Dendritic cell treated with granulocyte-macrophage colony-stimulating factor and Interleukin-4, amounts not matched to agents 40 ng/mL and 50 ng/mL, for 4 days (primary cell): Measurements from ENCODE around the gene SCLT1.

ENCODE experiments used
- H3K27ac Mint-ChIP-seq: one replicate; pipeline ENCODE4 v1.8.0; 2022; ENCODE audit warnings: mild to moderate bottlenecking, mixed read lengths
- H3K27me3 Mint-ChIP-seq: one replicate; pipeline ENCODE4 v1.8.0; 2022; ENCODE audit warnings: mild to moderate bottlenecking, mixed read lengths
- H3K36me3 Mint-ChIP-seq: one replicate; pipeline ENCODE4 v1.8.0; 2022; ENCODE audit warnings: low read depth, mixed read lengths
- H3K4me1 Mint-ChIP-seq: one replicate; pipeline ENCODE4 v1.8.0; 2022; ENCODE audit warnings: low read depth, mixed read lengths
- H3K4me3 Mint-ChIP-seq: one replicate; pipeline ENCODE4 v1.8.0; 2022; ENCODE audit warnings: mild to moderate bottlenecking, moderate library complexity, mixed read lengths
- H3K9me3 Mint-ChIP-seq: one replicate; pipeline ENCODE4 v1.8.0; 2022; ENCODE audit warnings: mixed read lengths
- intact Hi-C: fragments of 100-400 bp; cut with micrococcal nuclease; formaldehyde crosslinking; loops from one replicate; pipeline ENCODE4 v1.15.0; 2022

Gene SCLT1

GRCh38 chr4:128915544-128915943, 177.8 kb downstream of the SCLT1 start:
- Mint-ChIP-seq H3K27ac (no peak overlapping the region), H3K4me3 (no peak overlapping the region), H3K36me3 (peaks cover 8% of the 10 kb centered on the region), H3K27me3 (no peaks in the 10 kb centered on the region), H3K4me1 (peaks cover 38% of the 10 kb centered on the region), H3K9me3 (no peaks in the 10 kb centered on the region)
- intact Hi-C loops: loop anchor here (5.0 kb wide), 1 partner anchor 177 kb away; the partner anchor contains the start of gene SCLT1

DNA sequence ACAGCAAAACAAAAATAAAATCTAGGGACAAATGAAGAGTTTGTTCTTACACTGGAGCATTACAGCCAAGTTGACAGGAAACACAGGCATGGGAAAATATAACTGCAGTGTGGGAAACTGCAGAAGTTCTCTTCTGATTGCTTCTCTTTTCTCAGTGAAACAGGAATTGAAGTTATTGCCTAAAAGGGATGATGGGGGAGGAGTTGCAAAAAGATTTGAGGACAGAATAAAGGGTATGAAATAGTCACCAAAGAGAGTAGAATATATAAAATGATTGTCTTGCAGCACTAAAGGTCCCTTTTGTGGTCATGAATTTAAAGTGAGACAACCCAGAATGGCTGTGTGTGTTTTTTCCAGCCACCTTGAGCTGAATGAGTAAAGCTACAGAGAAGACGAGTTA, 180.1 kb downstream of the SCLT1 start:
- Mint-ChIP-seq H3K27me3 (no peaks in the 10 kb centered on the region), H3K4me1 (peaks cover 41% of the 10 kb centered on the region), H3K27ac (peak overlapping the region; percentile 51)

GRCh38 chr4:128908735-128909134, 184.6 kb downstream of the SCLT1 start:
- no peaks in the 10 kb centered on the region for H3K36me3 Mint-ChIP-seq
- H3K4me1 Mint-ChIP-seq: peaks cover 26% of the 10 kb centered on the region
- no peak overlapping the region for H3K27ac Mint-ChIP-seq
- H3K9me3 Mint-ChIP-seq: no peaks in the 10 kb centered on the region
- intact Hi-C loops: no loop called here
- no peaks in the 10 kb centered on the region for H3K27me3 Mint-ChIP-seq
- no peak overlapping the region for H3K4me3 Mint-ChIP-seq

More for the DNA sequence above, 180.1 kb downstream of the SCLT1 start:
- no peaks in the 10 kb centered on the region for H3K36me3 Mint-ChIP-seq
- H3K4me3 Mint-ChIP-seq: no peak overlapping the region
- H3K9me3 Mint-ChIP-seq: no peaks in the 10 kb centered on the region
- intact Hi-C loops: no loop called here

DNA sequence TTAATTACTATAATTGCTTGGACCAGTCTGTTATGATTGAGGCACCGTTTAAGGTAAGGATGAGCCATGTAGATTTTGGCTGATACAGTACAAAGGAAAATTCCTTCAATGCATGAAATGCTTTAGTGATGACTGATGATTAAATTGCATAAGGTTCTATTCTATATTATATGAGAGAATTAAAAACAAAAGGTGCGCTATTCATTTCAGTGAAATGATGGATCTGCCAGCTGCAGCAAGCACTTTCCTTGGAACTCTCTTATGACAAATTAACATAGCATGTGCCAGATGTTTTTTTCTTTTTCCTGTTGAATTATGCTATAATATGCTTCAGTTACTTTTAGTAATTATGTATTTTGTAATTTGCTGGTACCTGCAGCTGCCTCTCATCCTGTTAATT, 185.4 kb downstream of the SCLT1 start:
- H3K36me3 Mint-ChIP-seq: no peaks in the 10 kb centered on the region
- no peak overlapping the region for H3K27ac Mint-ChIP-seq
- no peaks in the 10 kb centered on the region for H3K9me3 Mint-ChIP-seq
- no peak overlapping the region for H3K4me3 Mint-ChIP-seq
- H3K4me1 Mint-ChIP-seq: peaks cover 18% of the 10 kb centered on the region
- intact Hi-C loops: no loop called here
- H3K27me3 Mint-ChIP-seq: no peaks in the 10 kb centered on the region

GRCh38 chr4:128906581-128906980, 186.8 kb downstream of the SCLT1 start:
- no peaks in the 10 kb centered on the region for H3K27me3 Mint-ChIP-seq
- H3K4me3 Mint-ChIP-seq: no peak overlapping the region
- H3K9me3 Mint-ChIP-seq: no peaks in the 10 kb centered on the region
- no peaks in the 10 kb centered on the region for H3K36me3 Mint-ChIP-seq
- H3K27ac Mint-ChIP-seq: peak overlapping the region; percentile 19
- H3K4me1 Mint-ChIP-seq: peaks cover 16% of the 10 kb centered on the region
- intact Hi-C loops: no loop called here

DNA sequence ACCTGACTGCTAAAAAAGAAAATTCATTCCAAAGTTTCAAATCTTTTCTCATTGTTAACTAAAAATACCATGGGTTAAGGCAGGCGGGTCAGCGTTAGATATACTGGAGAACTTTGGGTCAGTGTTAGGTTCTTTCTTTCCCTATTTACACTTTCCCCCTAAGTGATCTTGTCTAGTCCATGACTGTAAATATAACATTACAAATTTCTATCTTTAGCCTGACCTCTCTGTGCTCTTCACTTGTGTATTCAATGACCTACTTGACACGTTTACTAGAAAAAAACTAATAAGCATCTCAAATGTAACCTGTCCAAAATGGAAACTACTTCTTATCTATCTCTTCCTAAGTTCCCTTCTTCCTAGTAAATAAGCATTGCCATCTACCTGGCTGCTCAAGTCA, 188.5 kb downstream of the SCLT1 start:
- H3K4me1 Mint-ChIP-seq: peaks cover 16% of the 10 kb centered on the region
- no peaks in the 10 kb centered on the region for H3K27me3 Mint-ChIP-seq
- H3K9me3 Mint-ChIP-seq: no peaks in the 10 kb centered on the region
- intact Hi-C loops: no loop called here
- H3K36me3 Mint-ChIP-seq: no peaks in the 10 kb centered on the region
- no peak overlapping the region for H3K4me3 Mint-ChIP-seq
- H3K27ac Mint-ChIP-seq: no peak overlapping the region

GRCh38 chr4:128880662-128881061, 212.7 kb downstream of the SCLT1 start:
- intact Hi-C loops: no loop called here
- H3K4me1 Mint-ChIP-seq: peaks cover 5% of the 10 kb centered on the region
- H3K27ac Mint-ChIP-seq: no peak overlapping the region
- no peaks in the 10 kb centered on the region for H3K27me3 Mint-ChIP-seq
- peaks cover 12% of the 10 kb centered on the region for H3K36me3 Mint-ChIP-seq
- no peak overlapping the region for H3K4me3 Mint-ChIP-seq
- no peaks in the 10 kb centered on the region for H3K9me3 Mint-ChIP-seq

GRCh38 chr4:128879971-128880370, 213.4 kb downstream of the SCLT1 start:
- Mint-ChIP-seq H3K4me1 (peaks cover 5% of the 10 kb centered on the region), H3K27me3 (no peaks in the 10 kb centered on the region), H3K27ac (no peak overlapping the region), H3K36me3 (peaks cover 12% of the 10 kb centered on the region), H3K4me3 (no peak overlapping the region), H3K9me3 (no peaks in the 10 kb centered on the region)
- intact Hi-C loops: no loop called here

DNA sequence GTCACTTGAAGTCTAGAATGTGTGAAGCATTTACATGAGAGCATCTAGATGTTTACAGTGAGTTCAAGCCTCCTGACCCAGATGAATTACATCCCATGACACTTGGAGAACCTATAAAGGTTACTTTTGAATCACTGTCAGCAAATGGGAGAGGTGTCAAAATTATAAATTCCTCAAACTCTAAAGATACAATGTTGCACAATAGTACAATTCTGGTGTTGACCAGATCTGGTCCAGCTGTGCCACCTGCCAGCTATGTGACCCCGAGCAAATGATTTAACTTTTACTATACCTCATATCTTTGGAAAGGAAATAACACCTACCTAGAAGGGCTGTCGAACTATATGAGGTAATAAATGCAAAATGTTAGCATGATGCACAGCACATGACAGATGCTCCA, 214.1 kb downstream of the SCLT1 start:
- H3K27me3 Mint-ChIP-seq: no peaks in the 10 kb centered on the region
- intact Hi-C loops: no loop called here
- no peak overlapping the region for H3K4me3 Mint-ChIP-seq
- H3K36me3 Mint-ChIP-seq: peaks cover 12% of the 10 kb centered on the region
- H3K27ac Mint-ChIP-seq: no peak overlapping the region
- H3K4me1 Mint-ChIP-seq: peaks cover 5% of the 10 kb centered on the region
- no peaks in the 10 kb centered on the region for H3K9me3 Mint-ChIP-seq

GRCh38 chr4:128877934-128878333, 215.4 kb downstream of the SCLT1 start:
- intact Hi-C loops: no loop called here

GRCh38 chr4:128876200-128876599, 217.1 kb downstream of the SCLT1 start:
- peaks cover 27% of the 10 kb centered on the region for H3K36me3 Mint-ChIP-seq

More at GRCh38 chr4:128877934-128878333, 215.4 kb downstream of the SCLT1 start:
- Mint-ChIP-seq H3K27me3 (no peaks in the 10 kb centered on the region), H3K27ac (no peak overlapping the region), H3K4me3 (no peak overlapping the region), H3K9me3 (no peaks in the 10 kb centered on the region), H3K36me3 (peaks cover 18% of the 10 kb centered on the region), H3K4me1 (peaks cover 5% of the 10 kb centered on the region)

GRCh38 chr4:128871948-128872347, 221.4 kb downstream of the SCLT1 start:
- Mint-ChIP-seq H3K4me1 (no peaks in the 10 kb centered on the region), H3K36me3 (peaks cover 70% of the 10 kb centered on the region), H3K4me3 (no peak overlapping the region), H3K27me3 (no peaks in the 10 kb centered on the region), H3K27ac (no peak overlapping the region), H3K9me3 (no peaks in the 10 kb centered on the region)
- intact Hi-C loops: no loop called here

More at GRCh38 chr4:128876200-128876599, 217.1 kb downstream of the SCLT1 start:
- Mint-ChIP-seq H3K27ac (no peak overlapping the region), H3K9me3 (no peaks in the 10 kb centered on the region), H3K27me3 (no peaks in the 10 kb centered on the region), H3K4me1 (peaks cover 5% of the 10 kb centered on the region), H3K4me3 (no peak overlapping the region)
- intact Hi-C loops: no loop called here

DNA sequence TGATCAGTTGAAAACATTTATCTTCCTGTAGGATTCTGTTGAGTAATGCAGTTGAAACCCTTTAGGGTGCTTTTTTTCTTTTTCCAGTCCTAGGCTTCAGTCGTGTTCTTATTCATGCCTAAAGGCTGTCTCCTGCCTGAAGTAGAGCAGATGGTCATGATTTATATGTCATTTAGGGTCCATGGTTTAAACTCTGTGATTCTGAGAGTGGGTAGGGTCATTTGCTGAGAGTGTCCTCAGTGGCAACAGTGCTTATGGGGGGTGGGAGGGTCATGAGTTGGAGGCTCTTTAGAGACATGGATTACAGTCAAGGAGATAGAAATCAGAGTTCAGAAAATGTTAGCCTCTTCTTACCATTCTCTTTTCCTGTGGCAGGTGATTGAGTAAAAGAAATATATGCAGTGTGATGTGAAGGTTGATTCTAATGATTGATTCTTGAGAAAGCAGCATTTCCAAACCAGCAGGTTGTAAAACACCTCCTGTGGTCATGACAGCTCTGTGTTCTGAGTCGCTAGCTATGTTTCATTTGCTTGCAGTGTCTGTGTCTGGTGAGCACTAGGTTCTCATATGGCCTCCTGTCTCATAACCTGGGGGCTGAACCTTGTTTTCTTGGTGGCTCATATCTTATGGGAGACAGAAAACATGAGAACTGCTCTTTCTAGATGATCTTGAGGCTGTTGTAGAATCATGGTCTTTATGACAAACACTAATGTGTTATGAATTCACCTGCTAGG, 223.4 kb downstream of the SCLT1 start:
- no peaks in the 10 kb centered on the region for H3K27me3 Mint-ChIP-seq
- no peaks in the 10 kb centered on the region for H3K9me3 Mint-ChIP-seq
- H3K4me1 Mint-ChIP-seq: no peaks in the 10 kb centered on the region
- H3K36me3 Mint-ChIP-seq: peaks cover 90% of the 10 kb centered on the region
- H3K4me3 Mint-ChIP-seq: no peak overlapping the region
- H3K27ac Mint-ChIP-seq: no peak overlapping the region
- intact Hi-C loops: no loop called here

- no peak overlapping the region for H3K27ac Mint-ChIP-seq
- H3K27me3 Mint-ChIP-seq: no peaks in the 10 kb centered on the region
- H3K9me3 Mint-ChIP-seq: no peaks in the 10 kb centered on the region
- H3K4me1 Mint-ChIP-seq: no peaks in the 10 kb centered on the region
- H3K36me3 Mint-ChIP-seq: peaks cover 92% of the 10 kb centered on the region
- intact Hi-C loops: no loop called here
- H3K4me3 Mint-ChIP-seq: no peak overlapping the region
These were observed 224.6 kb downstream of the SCLT1 start for GRCh38 chr4:128868758-128869157.

DNA sequence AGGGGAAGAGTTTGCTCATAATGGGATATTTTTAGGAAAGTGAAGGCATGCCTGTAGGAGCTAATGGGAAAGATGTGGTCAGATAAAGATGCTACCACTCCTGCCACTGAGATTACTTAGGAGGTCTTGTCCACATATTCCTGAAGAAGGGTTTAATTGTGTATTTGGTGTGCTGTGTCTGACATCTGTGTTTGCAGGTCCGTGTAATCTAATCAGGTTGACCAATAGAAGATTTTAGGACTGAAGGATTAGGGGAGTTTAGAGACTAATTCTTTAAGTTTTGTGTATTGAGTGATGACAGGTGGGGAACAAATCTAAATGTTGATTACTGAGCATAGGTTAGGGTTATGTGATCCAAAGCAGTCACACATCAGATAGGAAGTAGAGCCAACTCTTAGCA, 226.6 kb downstream of the SCLT1 start:
- Mint-ChIP-seq H3K4me1 (peaks cover 16% of the 10 kb centered on the region), H3K27ac (no peak overlapping the region), H3K4me3 (no peak overlapping the region), H3K36me3 (peaks cover 88% of the 10 kb centered on the region), H3K9me3 (no peaks in the 10 kb centered on the region), H3K27me3 (no peaks in the 10 kb centered on the region)
- intact Hi-C loops: no loop called here
